ENCODE data around the gene KIRREL3. TPM values are rescaled to one million over a fixed set of nuclear protein-coding genes. Genes with fewer than 3 reads are reported as not detected.

The KIRREL3 gene
- total and polyA plus RNA-seq, 10 donors, result 0.50 to 5.4 (median 2.0) TPM

- H3K27ac ChIP-seq, result no peak overlapping the region
- H3K36me3 ChIP-seq, result no peaks in the 10 kb centered on the region
- no peak for TF ChIP-seq CTCF (IDR thresholded peaks at IDR 0.05 in 8 of 11, conservative IDR thresholded peaks at IDR 0.05 in 3 of 11)
- TF ChIP-seq POLR2AphosphoS5 (IDR thresholded peaks at IDR 0.05), result no peak
- no peak for TF ChIP-seq POLR2A (IDR thresholded peaks at IDR 0.05)
- H3K27me3 ChIP-seq (replicated peaks in 1 of 7), result no peaks in the 10 kb centered on the region
- no peak overlapping the region for H3K4me3 ChIP-seq
- 64 to 84% (median 80%) methylated on average over 3 of the region's 3 CpGs for WGBS, 5 donors
- DNase-seq, result no peak
- H3K9me3 ChIP-seq, result no peaks in the 10 kb centered on the region
- intact Hi-C loops (cut with DNase I; ENCODE audit: low total_unique reads), result no loop called here
- H3K4me1 ChIP-seq, result no peaks in the 10 kb centered on the region
Observed at GRCh38 chr11:126945319-126945718, 55.3 kb downstream of the KIRREL3 start.

GRCh38 chr11:126943316-126943715 is 57.3 kb downstream of the KIRREL3 start:
- Histone ChIP-seq H3K27me3 (replicated peaks in 1 of 7) (no peaks in the 10 kb centered on the region), H3K9me3 (no peaks in the 10 kb centered on the region), H3K4me3 (no peak overlapping the region), H3K27ac (no peak overlapping the region), H3K36me3 (no peaks in the 10 kb centered on the region), H3K4me1 (no peaks in the 10 kb centered on the region)
- intact Hi-C loops (cut with DNase I; ENCODE audit: low total_unique reads), result no loop called here
- TF ChIP-seq POLR2A (IDR thresholded peaks at IDR 0.05), result no peak
- no peak for TF ChIP-seq CTCF (IDR thresholded peaks at IDR 0.05 in 8 of 11, conservative IDR thresholded peaks at IDR 0.05 in 3 of 11)
- TF ChIP-seq POLR2AphosphoS5 (IDR thresholded peaks at IDR 0.05), result no peak
- no peak for DNase-seq
- 60 to 86% (median 80%) methylated on average over 7 of the region's 7 CpGs for WGBS, 5 donors

GRCh38 chr11:126942146-126942545 is 58.4 kb downstream of the KIRREL3 start:
- DNase-seq, result no peak
- no peak for TF ChIP-seq POLR2AphosphoS5 (IDR thresholded peaks at IDR 0.05)
- TF ChIP-seq CTCF (IDR thresholded peaks at IDR 0.05 in 8 of 11, conservative IDR thresholded peaks at IDR 0.05 in 3 of 11), result no peak
- TF ChIP-seq POLR2A (IDR thresholded peaks at IDR 0.05), result no peak
- H3K4me3 ChIP-seq, result no peak overlapping the region
- intact Hi-C loops (cut with DNase I; ENCODE audit: low total_unique reads), result no loop called here
- WGBS, 5 donors, result 87 to 100% (median 90%) methylated on average over 3 to 4 of the region's 4 CpGs
- no peaks in the 10 kb centered on the region for H3K36me3 ChIP-seq
- H3K9me3 ChIP-seq, result no peaks in the 10 kb centered on the region
- no peaks in the 10 kb centered on the region for H3K27me3 ChIP-seq (replicated peaks in 1 of 7)
- H3K4me1 ChIP-seq, result no peaks in the 10 kb centered on the region
- no peak overlapping the region for H3K27ac ChIP-seq

GRCh38 chr11:126939552-126939951 is 61.0 kb downstream of the KIRREL3 start:
- Histone ChIP-seq H3K4me1 (no peaks in the 10 kb centered on the region), H3K36me3 (no peaks in the 10 kb centered on the region), H3K27me3 (replicated peaks in 1 of 7) (no peaks in the 10 kb centered on the region), H3K27ac (no peak overlapping the region), H3K9me3 (no peaks in the 10 kb centered on the region), H3K4me3 (no peak overlapping the region)
- no peak for TF ChIP-seq POLR2AphosphoS5 (IDR thresholded peaks at IDR 0.05)
- TF ChIP-seq POLR2A (IDR thresholded peaks at IDR 0.05), result no peak
- TF ChIP-seq CTCF (IDR thresholded peaks at IDR 0.05 in 8 of 11, conservative IDR thresholded peaks at IDR 0.05 in 3 of 11), result no peak
- 73 to 82% (median 78%) methylated on average over 2 of the region's 2 CpGs for WGBS, 5 donors
- no peak for DNase-seq
- intact Hi-C loops (cut with DNase I; ENCODE audit: low total_unique reads), result no loop called here
